Nephron progenitor cell (in vitro differentiated cells): ENCODE measurements around the gene TRIP4.

ENCODE experiments used
- DNase-seq: peaks from one replicate; pipeline ENCODE4 v3.0.0; 2021
- H3K27ac Mint-ChIP-seq: 2 replicates; pipeline ENCODE4 v1.8.0; 2021; ENCODE audit warnings: mild to moderate bottlenecking, moderate library complexity, mixed read lengths
- H3K27me3 Mint-ChIP-seq: 2 replicates; pipeline ENCODE4 v1.8.0; 2021; ENCODE audit warnings: mild to moderate bottlenecking, low read depth, mixed read lengths; ENCODE audit not compliant: poor library complexity
- H3K36me3 Mint-ChIP-seq: 2 replicates; pipeline ENCODE4 v1.8.0; 2021; ENCODE audit warnings: low read depth, mixed read lengths
- H3K4me1 Mint-ChIP-seq: 2 replicates; pipeline ENCODE4 v1.8.0; 2021; ENCODE audit warnings: mixed read lengths
- H3K4me3 Mint-ChIP-seq: 2 replicates; pipeline ENCODE4 v1.8.0; 2021; ENCODE audit warnings: mild to moderate bottlenecking, moderate library complexity, mixed read lengths
- H3K9me3 Mint-ChIP-seq: 2 replicates; pipeline ENCODE4 v1.8.0; 2021; ENCODE audit warnings: mild to moderate bottlenecking, moderate library complexity, mixed read lengths
- CTCF ChIP-seq: fragments of 200-600 bp; sonication (generic); IDR thresholded peaks from 2 replicates; pipeline ENCODE4 v1.5.0; 2021; ENCODE audit warnings: antibody characterized with exemption

The TRIP4 gene

GRCh38 chr15:64348455-64348854 is 39.2 kb upstream of the TRIP4 start:
- Mint-ChIP-seq H3K4me1 (no peaks in the 10 kb centered on the region), H3K27me3 (no peaks in the 10 kb centered on the region), H3K27ac (peak overlapping the region; percentile 92), H3K36me3 (peaks cover 43% of the 10 kb centered on the region), H3K9me3 (no peaks in the 10 kb centered on the region), H3K4me3 (no peak overlapping the region)
- no peak for TF ChIP-seq CTCF
- DNase-seq, result no peak

GRCh38 chr15:64349375-64349774 is 38.3 kb upstream of the TRIP4 start:
- no peak for TF ChIP-seq CTCF
- H3K9me3 Mint-ChIP-seq, result no peaks in the 10 kb centered on the region
- H3K4me3 Mint-ChIP-seq, result no peak overlapping the region
- no peaks in the 10 kb centered on the region for H3K27me3 Mint-ChIP-seq
- DNase-seq, result no peak
- peaks cover 42% of the 10 kb centered on the region for H3K36me3 Mint-ChIP-seq
- H3K27ac Mint-ChIP-seq, result no peak overlapping the region
- H3K4me1 Mint-ChIP-seq, result peaks cover 1% of the 10 kb centered on the region

GRCh38 chr15:64351265-64351664 is 36.4 kb upstream of the TRIP4 start:
- Mint-ChIP-seq H3K27ac (no peak overlapping the region), H3K4me3 (no peak overlapping the region), H3K27me3 (no peaks in the 10 kb centered on the region)

GRCh38 chr15:64354688-64355344 is 32.8 kb upstream of the TRIP4 start:
- H3K27me3 Mint-ChIP-seq, result no peaks in the 10 kb centered on the region
- no peak for TF ChIP-seq CTCF
- H3K4me3 Mint-ChIP-seq, result peak overlapping the region; percentile 94
- no peak for DNase-seq
- H3K9me3 Mint-ChIP-seq, result no peaks in the 10 kb centered on the region
- peaks cover 9% of the 10 kb centered on the region for H3K36me3 Mint-ChIP-seq
- H3K27ac Mint-ChIP-seq, result peak overlapping the region; percentile 97
- H3K4me1 Mint-ChIP-seq, result peaks cover 21% of the 10 kb centered on the region

More at GRCh38 chr15:64351265-64351664, 36.4 kb upstream of the TRIP4 start:
- peaks cover 13% of the 10 kb centered on the region for H3K4me1 Mint-ChIP-seq
- DNase-seq, result no peak
- TF ChIP-seq CTCF, result no peak
- peaks cover 42% of the 10 kb centered on the region for H3K36me3 Mint-ChIP-seq
- no peaks in the 10 kb centered on the region for H3K9me3 Mint-ChIP-seq

GRCh38 chr15:64355348-64355943 is 32.2 kb upstream of the TRIP4 start:
- Mint-ChIP-seq H3K9me3 (no peaks in the 10 kb centered on the region), H3K4me1 (peaks cover 21% of the 10 kb centered on the region), H3K36me3 (peaks cover 9% of the 10 kb centered on the region), H3K4me3 (peak overlapping the region; percentile 94), H3K27me3 (no peaks in the 10 kb centered on the region), H3K27ac (peak overlapping the region; percentile 97)
- no peak for TF ChIP-seq CTCF
- DNase-seq, result no peak
